ENCODE results near the gene SOBP.

The SOBP gene

DNA sequence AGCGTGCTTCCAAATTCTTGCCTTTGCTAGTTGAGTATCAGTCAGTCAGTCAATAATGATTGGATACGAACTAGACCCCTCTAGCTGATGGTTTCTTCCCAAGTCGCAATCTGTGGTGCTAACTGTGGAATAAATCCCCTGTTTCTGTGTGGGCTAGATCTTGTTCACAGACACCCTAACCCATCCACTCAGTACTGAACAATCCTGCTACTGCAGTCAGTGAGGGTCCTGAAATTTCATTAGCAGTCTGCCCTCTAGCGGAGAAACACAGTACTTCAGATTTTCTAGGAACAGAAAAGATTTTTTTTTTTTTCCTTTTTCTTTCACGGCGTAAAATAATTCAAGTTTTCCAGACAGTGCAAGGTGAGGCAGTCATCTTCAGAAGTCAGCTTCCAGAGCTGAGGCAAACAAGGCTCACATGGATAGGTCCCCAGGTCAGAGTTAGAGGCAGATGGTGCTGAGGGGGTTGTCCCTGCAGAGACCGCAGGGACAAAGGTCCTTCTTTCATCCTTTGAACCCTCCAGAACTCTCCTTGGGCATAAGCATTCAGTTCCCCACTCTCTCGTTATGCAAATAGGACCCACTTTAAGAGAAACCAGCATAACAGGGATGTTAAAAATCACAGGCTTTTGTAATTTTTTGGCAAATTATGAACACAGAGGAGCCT, 214.6 kb downstream of the SOBP start:
- peak; percentile 55 for DNase-seq (ENCODE audit: low read depth)
- H3K4me3 ChIP-seq (ENCODE audit: low read depth, low read length), result no peak overlapping the region
- TF ChIP-seq, protein P1, sequence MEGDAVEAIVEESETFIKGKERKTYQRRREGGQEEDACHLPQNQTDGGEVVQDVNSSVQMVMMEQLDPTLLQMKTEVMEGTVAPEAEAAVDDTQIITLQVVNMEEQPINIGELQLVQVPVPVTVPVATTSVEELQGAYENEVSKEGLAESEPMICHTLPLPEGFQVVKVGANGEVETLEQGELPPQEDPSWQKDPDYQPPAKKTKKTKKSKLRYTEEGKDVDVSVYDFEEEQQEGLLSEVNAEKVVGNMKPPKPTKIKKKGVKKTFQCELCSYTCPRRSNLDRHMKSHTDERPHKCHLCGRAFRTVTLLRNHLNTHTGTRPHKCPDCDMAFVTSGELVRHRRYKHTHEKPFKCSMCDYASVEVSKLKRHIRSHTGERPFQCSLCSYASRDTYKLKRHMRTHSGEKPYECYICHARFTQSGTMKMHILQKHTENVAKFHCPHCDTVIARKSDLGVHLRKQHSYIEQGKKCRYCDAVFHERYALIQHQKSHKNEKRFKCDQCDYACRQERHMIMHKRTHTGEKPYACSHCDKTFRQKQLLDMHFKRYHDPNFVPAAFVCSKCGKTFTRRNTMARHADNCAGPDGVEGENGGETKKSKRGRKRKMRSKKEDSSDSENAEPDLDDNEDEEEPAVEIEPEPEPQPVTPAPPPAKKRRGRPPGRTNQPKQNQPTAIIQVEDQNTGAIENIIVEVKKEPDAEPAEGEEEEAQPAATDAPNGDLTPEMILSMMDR (IDR thresholded peaks at IDR 0.05; ENCODE audit: insufficient read depth, low read depth, low read length, missing control alignments), result peak; percentile 75

DNA sequence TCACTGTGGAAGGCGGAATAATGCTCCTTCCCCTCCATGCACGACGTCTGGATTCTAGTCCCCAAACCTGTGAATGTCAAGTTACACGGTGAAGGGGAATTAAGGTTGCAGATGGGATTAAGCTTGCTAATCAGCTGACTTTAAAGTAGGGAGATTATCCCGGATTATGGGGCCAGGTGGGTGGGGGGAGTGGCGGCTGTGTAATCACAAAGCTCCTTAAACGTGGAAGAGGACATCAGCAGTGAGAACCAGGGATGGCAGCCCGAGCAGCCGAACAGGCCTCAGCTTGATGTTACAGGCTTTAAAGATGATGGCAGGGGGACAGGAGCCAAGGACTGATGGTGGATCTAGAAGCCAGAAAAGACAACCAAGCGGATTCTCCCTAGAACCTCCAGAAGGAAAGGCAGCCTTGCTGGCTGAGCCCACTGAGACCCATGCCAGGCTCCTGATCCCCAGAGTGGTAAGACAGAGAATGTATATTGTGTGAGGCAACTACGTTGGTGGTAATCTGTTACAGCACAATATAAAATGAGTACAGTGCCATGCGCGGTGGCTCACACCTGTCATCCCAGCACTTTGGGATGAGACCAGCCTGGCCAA, 216.7 kb downstream of the SOBP start:
- H3K4me3 ChIP-seq (ENCODE audit: low read depth, low read length), result no peak overlapping the region
- TF ChIP-seq, protein P1 (IDR thresholded peaks at IDR 0.05; ENCODE audit: insufficient read depth, low read depth, low read length, missing control alignments), result no peak
- no peak for DNase-seq (ENCODE audit: low read depth)

DNA sequence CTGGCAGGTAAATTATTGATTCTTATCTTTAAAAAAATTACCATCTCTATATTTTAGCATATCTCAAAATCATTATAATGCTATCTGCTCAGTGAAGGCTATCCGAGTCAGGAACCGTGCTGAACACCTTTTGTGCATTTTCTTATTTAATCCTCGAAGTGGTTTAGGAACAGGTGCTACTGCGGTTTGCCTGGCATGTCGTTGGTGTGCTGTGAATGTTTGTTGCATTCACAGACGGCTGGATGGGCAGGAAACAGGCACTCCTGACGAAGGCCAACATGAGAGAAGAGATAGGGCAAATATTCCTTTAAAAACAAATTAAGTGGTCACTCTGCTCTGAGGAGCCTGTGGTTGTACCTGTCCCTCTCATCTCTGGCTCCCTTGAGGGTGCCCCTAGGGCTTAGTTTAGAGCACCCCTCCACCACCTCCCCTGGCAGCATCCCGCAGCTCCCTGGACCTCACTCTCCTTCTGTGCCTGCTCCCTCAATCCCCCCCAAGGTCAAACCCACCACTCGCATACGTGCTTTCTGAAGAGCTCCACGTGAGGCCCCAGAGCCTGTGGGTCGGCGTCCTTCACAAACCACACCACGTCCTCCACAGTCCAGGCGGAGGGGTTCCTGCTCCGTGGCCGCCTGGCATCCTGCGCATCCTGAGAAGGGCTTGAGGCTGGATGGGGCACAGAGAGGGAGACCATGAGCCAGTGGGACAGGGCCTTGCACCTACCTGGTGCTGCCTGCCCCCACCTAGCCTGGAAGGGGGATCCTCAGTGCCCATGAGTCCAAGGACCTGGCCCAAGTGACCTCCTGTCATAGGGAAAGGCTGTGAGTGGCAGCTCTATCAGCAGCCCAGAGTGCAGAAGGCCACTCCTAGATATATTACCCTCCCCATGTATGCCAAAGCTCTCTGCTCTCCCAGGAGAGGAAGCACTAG, 217.7 kb downstream of the SOBP start:
- H3K4me3 ChIP-seq (ENCODE audit: low read depth, low read length), result no peak overlapping the region
- TF ChIP-seq, protein P1 (IDR thresholded peaks at IDR 0.05; ENCODE audit: insufficient read depth, low read depth, low read length, missing control alignments), result no peak
- DNase-seq (ENCODE audit: low read depth), result no peak

DNA sequence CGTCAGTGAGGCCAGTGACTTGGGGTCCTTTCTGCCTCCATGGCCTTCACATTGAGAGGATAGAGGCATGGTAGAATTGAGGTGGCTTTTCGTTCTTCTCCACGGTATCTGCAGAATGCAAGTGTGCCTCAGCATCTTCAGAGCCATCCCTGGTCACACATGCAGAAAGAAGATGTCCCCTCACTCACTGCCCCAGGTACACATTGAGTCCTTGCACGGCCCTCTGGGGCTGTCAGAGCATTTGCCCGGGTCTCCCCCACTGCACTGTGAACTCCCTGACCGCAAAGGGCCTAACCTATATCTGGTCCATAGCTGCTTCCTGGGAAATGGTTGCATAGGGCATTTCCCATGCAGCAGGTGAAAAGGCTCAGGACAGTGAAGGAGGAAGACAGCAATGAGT, 218.5 kb downstream of the SOBP start:
- no peak for DNase-seq (ENCODE audit: low read depth)
- no peak overlapping the region for H3K4me3 ChIP-seq (ENCODE audit: low read depth, low read length)
- TF ChIP-seq, protein P1 (IDR thresholded peaks at IDR 0.05; ENCODE audit: insufficient read depth, low read depth, low read length, missing control alignments), result no peak

DNA sequence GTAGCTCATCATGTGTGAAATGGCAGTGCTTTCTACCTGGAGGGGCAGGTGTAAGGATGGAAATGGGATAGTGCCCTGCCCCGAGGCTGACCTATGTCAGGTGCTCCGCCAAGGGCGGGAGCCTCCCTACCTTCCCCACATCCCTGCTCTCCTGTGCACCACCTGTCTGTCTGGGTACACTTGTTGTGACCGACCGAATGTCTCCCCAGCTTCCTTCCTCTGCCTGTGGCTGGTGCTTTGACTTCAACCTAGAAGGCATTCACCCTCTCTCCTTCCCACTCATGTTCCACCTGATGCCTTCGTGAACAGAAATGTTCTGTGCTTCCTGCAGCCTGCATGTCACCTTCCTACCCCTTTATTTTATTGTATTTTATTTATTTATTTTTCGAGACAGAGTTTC, 219.4 kb downstream of the SOBP start:
- no peak overlapping the region for H3K4me3 ChIP-seq (ENCODE audit: low read depth, low read length)
- DNase-seq (ENCODE audit: low read depth), result no peak
- TF ChIP-seq, protein P1 (IDR thresholded peaks at IDR 0.05; ENCODE audit: insufficient read depth, low read depth, low read length, missing control alignments), result no peak
